GM11168 (cell line): ENCODE data around the gene INTS1.

Experiments used
- in situ Hi-C: fragments of 300-500 bp; cut with MboI; formaldehyde crosslinking; loops from one replicate; pipeline ENCODE4 v1.12.0; 2022; ENCODE audit warnings: low sequenced_read_pairs; ENCODE audit not compliant: unreplicated experiment

INTS1 gene

GRCh38 chr7:1468203-1468602, 36.0 kb downstream of the INTS1 start:
- in situ Hi-C loops = no loop called here

GRCh38 chr7:1466524-1467271, 37.5 kb downstream of the INTS1 start:
- in situ Hi-C loops = no loop called here

- in situ Hi-C loops = no loop called here
These were observed 39.5 kb downstream of the INTS1 start for GRCh38 chr7:1464694-1465093.

- in situ Hi-C loops = no loop called here
These were observed 40.4 kb downstream of the INTS1 start for GRCh38 chr7:1463676-1464223.

GRCh38 chr7:1461646-1462375, 42.4 kb downstream of the INTS1 start:
- in situ Hi-C loops = no loop called here

GRCh38 chr7:1460821-1461645, 43.2 kb downstream of the INTS1 start:
- in situ Hi-C loops = no loop called here

- in situ Hi-C loops = no loop called here
These were observed 44.0 kb downstream of the INTS1 start for GRCh38 chr7:1459920-1460820.

GRCh38 chr7:1459512-1459892, 44.7 kb downstream of the INTS1 start:
- in situ Hi-C loops = no loop called here

- in situ Hi-C loops = no loop called here
These were observed 45.3 kb downstream of the INTS1 start, which contains the start of gene MICALL2 for GRCh38 chr7:1458683-1459511. Gene MICALL2 (minus strand): TSS chr7:1459470. CDS start chr7:1459326, 144 bp downstream.

- in situ Hi-C loops = no loop called here
These were observed 46.1 kb downstream of the INTS1 start for GRCh38 chr7:1457949-1458682.

- in situ Hi-C loops = no loop called here
These were observed 46.9 kb downstream of the INTS1 start for GRCh38 chr7:1457059-1457948.

GRCh38 chr7:1455955-1456354, 48.2 kb downstream of the INTS1 start:
- in situ Hi-C loops = no loop called here

GRCh38 chr7:1455241-1455939, 48.8 kb downstream of the INTS1 start:
- in situ Hi-C loops = no loop called here

GRCh38 chr7:1454542-1454941, 49.6 kb downstream of the INTS1 start:
- in situ Hi-C loops = no loop called here

- in situ Hi-C loops = no loop called here
These were observed 52.0 kb downstream of the INTS1 start for GRCh38 chr7:1452205-1452604.

GRCh38 chr7:1450987-1451386, 53.2 kb downstream of the INTS1 start:
- in situ Hi-C loops = no loop called here
